Right lobe of liver (tissue), 6 donors: Measurements from ENCODE around the gene RPS24. TPM values are rescaled to one million over a fixed set of nuclear protein-coding genes. Genes with fewer than 3 reads are reported as not detected.
"Not testable (repeated sequence)": the region's sequence is repeated elsewhere in the genome, so short reads cannot be mapped to it uniquely, and the experiment has no call there.

Source experiments
- ATAC-seq, 4 donors: fragments of 200-7000 bp; cut with Tn5 transposase; one replicate each; pipeline ENCODE4 v1.9.1; 2020; ENCODE audit warnings: mild to moderate bottlenecking in 4 of 4, moderate library complexity in 4 of 4
- DNase-seq, 3 donors: peaks; one replicate each; pipeline ENCODE4 v3.0.0-alpha.2; 2020
- H3K27ac ChIP-seq, 3 donors: fragments of 200-600 bp; one replicate each; pipeline ENCODE4 v1.8.0; 2022
- H3K27me3 ChIP-seq, 2 donors: fragments of 200-600 bp; one replicate each; pipeline ENCODE4 v1.8.0; 2022
- H3K36me3 ChIP-seq, 4 donors: fragments of 200-600 bp; sonication (generic) in 1 of 4; one replicate each; pipeline versions ENCODE4 v1.5.1 to v1.8.0; 2017 to 2022; ENCODE audit warnings: control low read depth in 1 of 4
- H3K4me1 ChIP-seq, 4 donors: fragments of 200-600 bp; sonication (generic) in 1 of 4; one replicate each; pipeline versions ENCODE4 v1.5.1 to v1.8.0; 2017 to 2022; ENCODE audit warnings: control low read depth in 1 of 4
- H3K4me3 ChIP-seq, 3 donors: fragments of 200-600 bp; one replicate each; pipeline ENCODE4 v1.8.0; 2022
- H3K9me3 ChIP-seq, 4 donors: fragments of 200-600 bp; sonication (generic) in 1 of 4; one replicate each; pipeline versions ENCODE4 v1.5.1 to v1.8.0; 2017 to 2022; ENCODE audit warnings: control low read depth in 1 of 4
- POLR2A ChIP-seq: fragments of 450-650 bp; IDR thresholded peaks from one replicate; pipeline ENCODE4 v1.6.1; 2017; ENCODE audit warnings: antibody characterized with exemption, mild to moderate bottlenecking
- WGBS: methylation state at CpG from one replicate; pipeline ENCODE4 v1.1.6; 2018; ENCODE audit warnings: low coverage, low lambda C conversion rate; ENCODE audit not compliant: insufficient coverage; ENCODE audit errors: missing lambda C conversion rate; 5-methylcytosine and 5-hydroxymethylcytosine counted together
- intact Hi-C, 2 donors: fragments of 100-400 bp; cut with DNase I; formaldehyde crosslinking; loops; one replicate each; pipeline versions ENCODE4 v1.11.2 to v1.14.1; 2022
- total RNA-seq, 6 experiments: library from RNA; depleted of rRNA in 2 of 6; stranded (reverse); fragments of >200 nt in 2 of 6; fragmentation: NEBNext Ultra II Directional in 3 of 6; extraction: Animal tissue kit (Norgen Biotek cat#: 25700) in 3 of 6; gene quantifications; one replicate each; pipeline versions ENCODE4 v1.1.0 to v1.2.4, GENCODE V29; 2016 to 2023
- TF ChIP-seq, protein P1 (sequence below), 4 donors: fragments of 200-600 bp in 3 of 4; fragments of 450-650 bp in 1 of 4; IDR thresholded peaks; one replicate each; pipeline versions ENCODE4 v1.5.1 to v1.8.0; 2016 to 2022; ENCODE audit warnings: antibody characterized with exemption in 4 of 4, mild to moderate bottlenecking in 2 of 4
- donor health status: DM: no; HTN: yes; CAD: no.
- donor health status: DM: no; HTN: no; CAD: no.
- donor health status: DM: no; HTN: no; CAD: no.
- donor health status: DM: no; HTN: yes; CAD: no.
- donor health status: DM: no; HTN: yes; CAD: no.

Gene RPS24
- total RNA-seq, 6 experiments from 2014 or later, result 406 to 921 (median 499) TPM

DNA sequence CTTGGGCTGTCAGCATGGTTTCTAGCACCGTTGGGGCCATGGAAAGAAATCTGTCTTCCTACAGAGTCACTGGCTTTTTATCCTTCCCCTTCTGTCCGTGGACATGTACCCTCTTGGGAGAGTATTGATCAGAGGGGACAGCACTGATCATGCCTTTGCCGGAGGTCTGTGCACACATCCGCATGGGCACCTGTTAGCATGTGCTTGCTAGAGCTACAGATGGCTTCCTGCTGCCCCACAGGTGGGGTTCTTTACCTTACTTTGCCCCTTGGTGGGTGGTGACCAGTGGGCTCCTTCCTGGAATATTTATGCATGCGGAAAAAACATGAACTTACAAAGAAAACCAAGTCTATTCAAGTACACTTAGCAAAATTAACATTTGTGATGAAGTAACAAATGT lies 24.9 kb downstream of the RPS24 start:
- H3K27me3 ChIP-seq, result no peaks in the 10 kb centered on the region
- no peak for DNase-seq
- intact Hi-C loops, result no loop called here
- no peak for ATAC-seq
- H3K4me3 ChIP-seq, result no peak overlapping the region
- no peaks in the 10 kb centered on the region for H3K4me1 ChIP-seq
- H3K9me3 ChIP-seq, result no peaks in the 10 kb centered on the region
- 76% methylated on average over 5 of the region's 5 CpGs for whole genome bisulfite sequencing
- TF ChIP-seq POLR2A, result no peak
- H3K27ac ChIP-seq, result no peak overlapping the region
- no peaks in the 10 kb centered on the region for H3K36me3 ChIP-seq

DNA sequence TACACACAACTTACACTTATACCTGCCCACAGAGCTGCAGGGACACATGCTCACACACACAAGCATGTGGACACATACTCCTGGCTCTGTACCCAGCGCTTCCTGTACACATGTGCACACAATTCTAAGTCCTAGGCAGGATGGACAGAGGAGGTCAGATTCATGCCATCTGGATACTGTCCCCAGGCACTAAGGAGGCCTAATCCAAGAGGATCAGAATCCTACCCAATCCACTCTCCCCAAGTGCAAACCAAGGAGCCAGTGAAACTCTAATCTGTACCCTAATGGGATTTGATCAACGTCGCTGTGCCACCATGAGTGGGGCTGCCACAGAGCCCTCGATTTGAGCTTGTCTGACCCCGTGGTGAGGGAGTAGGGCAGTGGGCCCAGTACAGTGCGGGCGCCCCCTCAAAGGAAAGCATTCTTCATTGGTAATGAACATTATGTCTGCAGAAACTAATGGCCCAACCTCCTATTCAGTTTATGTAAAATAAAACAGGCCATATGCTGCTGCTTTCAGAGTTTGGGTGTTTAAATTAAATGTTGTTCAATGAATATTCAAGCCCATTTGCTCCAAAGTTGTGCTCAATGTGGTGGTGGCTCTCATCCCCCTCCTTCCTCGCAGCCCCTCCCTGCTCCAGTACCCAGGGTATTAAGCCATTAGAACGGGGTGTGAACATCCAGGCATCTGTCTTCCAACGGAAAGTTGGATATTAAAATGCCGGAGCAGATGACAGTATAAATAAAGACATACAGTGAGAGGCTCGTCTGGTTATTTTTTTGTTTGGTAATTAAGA lies 26.4 kb downstream of the RPS24 start:
- DNase-seq (no peak), ATAC-seq (no peak)
- 84% methylated on average over 11 of the region's 12 CpGs for WGBS
- Histone ChIP-seq H3K27me3 (no peaks in the 10 kb centered on the region), H3K36me3 (no peaks in the 10 kb centered on the region), H3K4me3 (no peak overlapping the region), H3K27ac (no peak overlapping the region), H3K4me1 (no peaks in the 10 kb centered on the region), H3K9me3 (no peaks in the 10 kb centered on the region)
- intact Hi-C loops, result no loop called here
- no peak for TF ChIP-seq POLR2A
- TF ChIP-seq, protein P1, sequence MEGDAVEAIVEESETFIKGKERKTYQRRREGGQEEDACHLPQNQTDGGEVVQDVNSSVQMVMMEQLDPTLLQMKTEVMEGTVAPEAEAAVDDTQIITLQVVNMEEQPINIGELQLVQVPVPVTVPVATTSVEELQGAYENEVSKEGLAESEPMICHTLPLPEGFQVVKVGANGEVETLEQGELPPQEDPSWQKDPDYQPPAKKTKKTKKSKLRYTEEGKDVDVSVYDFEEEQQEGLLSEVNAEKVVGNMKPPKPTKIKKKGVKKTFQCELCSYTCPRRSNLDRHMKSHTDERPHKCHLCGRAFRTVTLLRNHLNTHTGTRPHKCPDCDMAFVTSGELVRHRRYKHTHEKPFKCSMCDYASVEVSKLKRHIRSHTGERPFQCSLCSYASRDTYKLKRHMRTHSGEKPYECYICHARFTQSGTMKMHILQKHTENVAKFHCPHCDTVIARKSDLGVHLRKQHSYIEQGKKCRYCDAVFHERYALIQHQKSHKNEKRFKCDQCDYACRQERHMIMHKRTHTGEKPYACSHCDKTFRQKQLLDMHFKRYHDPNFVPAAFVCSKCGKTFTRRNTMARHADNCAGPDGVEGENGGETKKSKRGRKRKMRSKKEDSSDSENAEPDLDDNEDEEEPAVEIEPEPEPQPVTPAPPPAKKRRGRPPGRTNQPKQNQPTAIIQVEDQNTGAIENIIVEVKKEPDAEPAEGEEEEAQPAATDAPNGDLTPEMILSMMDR (IDR thresholded peaks at IDR 0.05), result no peak

DNA sequence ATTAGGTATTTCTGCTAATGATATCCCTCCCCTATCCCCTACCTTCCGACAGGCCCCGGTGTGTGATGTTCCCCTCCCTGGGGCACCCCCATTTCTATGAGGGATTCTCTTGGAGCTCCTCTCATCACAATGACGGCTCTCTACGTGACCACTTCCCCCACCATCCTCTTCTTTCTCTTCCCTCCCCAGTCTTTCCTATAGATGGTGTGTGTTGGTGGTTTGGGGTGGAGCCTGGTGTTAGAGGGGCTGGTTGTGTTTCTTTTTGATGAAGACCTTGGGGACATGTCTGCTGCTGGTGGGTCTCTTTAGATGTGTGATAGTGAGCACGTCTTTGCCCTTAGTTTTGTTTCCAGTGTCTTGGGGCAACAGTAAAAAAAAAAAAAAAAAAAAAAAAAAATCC lies 28.6 kb downstream of the RPS24 start:
- Histone ChIP-seq H3K4me1 (no peaks in the 10 kb centered on the region), H3K36me3 (no peaks in the 10 kb centered on the region), H3K9me3 (no peaks in the 10 kb centered on the region), H3K27ac (no peak overlapping the region), H3K27me3 (no peaks in the 10 kb centered on the region), H3K4me3 (no peak overlapping the region)
- ATAC-seq (no peak), DNase-seq (no peak)
- TF ChIP-seq, protein P1 (IDR thresholded peaks at IDR 0.05), result no peak
- TF ChIP-seq POLR2A, result no peak
- WGBS, result 50% methylated on average over 4 of the region's 5 CpGs
- intact Hi-C loops, result no loop called here

DNA sequence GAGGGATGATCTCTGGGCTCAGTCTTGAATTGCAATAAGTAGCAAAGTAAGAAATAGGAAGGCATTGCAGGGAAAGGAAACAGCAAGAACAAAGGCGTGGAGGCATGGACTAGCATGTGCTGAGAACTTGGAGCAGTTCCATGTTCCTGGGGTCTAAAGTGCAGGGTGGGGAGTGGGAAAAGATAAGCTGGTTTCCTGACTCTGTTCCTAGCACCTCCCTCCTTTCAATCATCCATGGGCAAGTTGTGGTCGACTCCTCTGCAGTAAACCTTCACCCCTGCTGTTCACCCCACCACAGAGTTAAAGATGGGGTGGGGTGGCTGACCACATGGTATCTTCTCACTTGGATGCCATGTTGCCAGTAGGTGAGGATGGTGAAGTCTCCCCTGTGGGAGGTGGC lies 29.6 kb downstream of the RPS24 start:
- no peaks in the 10 kb centered on the region for H3K27me3 ChIP-seq
- DNase-seq, result peak in 1 of 3 donors; percentile 20
- H3K36me3 ChIP-seq, result no peaks in the 10 kb centered on the region
- no peak for TF ChIP-seq POLR2A
- TF ChIP-seq, protein P1 (IDR thresholded peaks at IDR 0.05), result no peak
- no peak overlapping the region for H3K4me3 ChIP-seq
- H3K4me1 ChIP-seq, result no peaks in the 10 kb centered on the region
- no peak overlapping the region for H3K27ac ChIP-seq
- no peak for ATAC-seq
- intact Hi-C loops, result no loop called here
- H3K9me3 ChIP-seq, result no peaks in the 10 kb centered on the region
- 70% methylated on average over 2 of the region's 2 CpGs for WGBS

DNA sequence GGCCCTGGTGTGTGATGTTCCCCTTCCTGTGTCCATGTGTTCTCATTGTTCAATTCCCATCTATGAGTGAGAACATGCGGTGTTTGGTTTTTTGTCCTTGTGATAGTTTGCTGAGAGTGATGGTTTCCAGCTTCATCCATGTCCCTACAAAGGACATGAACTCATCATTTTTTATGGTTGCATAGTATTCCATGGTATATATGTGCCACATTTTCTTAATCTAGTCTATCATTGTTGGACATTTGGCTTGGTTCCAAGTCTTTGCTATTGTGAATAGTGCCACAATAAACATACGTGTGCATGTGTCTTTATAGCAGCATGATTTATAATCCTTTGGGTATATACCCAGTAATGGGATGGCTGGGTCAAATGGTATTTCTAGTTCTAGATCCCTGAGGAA lies 31.3 kb downstream of the RPS24 start:
- H3K27me3 ChIP-seq, H3K4me3 ChIP-seq, DNase-seq, ATAC-seq, H3K4me1 ChIP-seq, H3K27ac ChIP-seq, H3K9me3 ChIP-seq, H3K36me3 ChIP-seq, intact Hi-C loops: not testable (repeated sequence)
- no CpG with 5 or more reads among the region's 2 CpGs for WGBS
